ENCODE results near the gene DOLK. TPM values are rescaled to one million over a fixed set of nuclear protein-coding genes. Genes with fewer than 3 reads are reported as not detected.

Gene DOLK
- polyA plus RNA-seq, 1 donor (not counting 4 experiments of a cell fraction or from before 2014, with no cell fraction given) = 21.8 TPM

DNA sequence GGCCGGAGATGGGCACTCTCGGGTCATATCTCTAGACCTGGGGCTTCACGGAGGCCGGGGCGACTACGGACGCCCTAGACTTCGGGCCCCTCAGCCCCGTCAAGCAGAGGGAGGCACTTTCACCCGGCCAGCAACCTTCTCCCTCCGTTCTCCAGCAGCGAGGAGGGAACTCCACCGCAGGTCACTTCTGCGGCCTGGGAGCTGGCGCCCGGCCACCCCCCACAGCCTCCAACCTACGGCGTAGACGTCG, 201 bp downstream of the DOLK start:
- Histone ChIP-seq H4K20me1 (ENCODE audit: control insufficient read depth, extremely low read depth, insufficient read depth, low read length) (no peaks in the 10 kb centered on the region), H3K9me1 (ENCODE audit: control insufficient read depth, extremely low read depth, insufficient read depth, low read length) (no peaks in the 10 kb centered on the region), H2AFZ (ENCODE audit: control insufficient read depth, low read length) (peak overlapping the region; percentile 95), H3K36me3 (ENCODE audit: control insufficient read depth in 2 of 2, extremely low read depth in 1 of 2, insufficient read depth in 2 of 2, low read length in 2 of 2) (peaks cover 3 to 5% of the 10 kb centered on the region in 2 experiments), H3K4me2 (ENCODE audit: control insufficient read depth, extremely low read depth, insufficient read depth, low read depth, low read length) (peak overlapping the region; percentile 96), H3K79me2 (ENCODE audit: control insufficient read depth, insufficient read depth, low read length) (peaks cover 32% of the 10 kb centered on the region), H3K27me3 (ENCODE audit: control insufficient read depth, extremely low read depth, insufficient read depth, low read length) (no peaks in the 10 kb centered on the region), H3K9ac (ENCODE audit: control insufficient read depth, extremely low read depth, insufficient read depth, low read length) (peak overlapping the region; percentile 96), H3K4me1 (ENCODE audit: control insufficient read depth, extremely low read depth, insufficient read depth, low read length) (peaks cover 9% of the 10 kb centered on the region), H3K27ac (ENCODE audit: control insufficient read depth, insufficient read depth, low read length) (peak overlapping the region; percentile 93), H3K9me3 (ENCODE audit: control insufficient read depth, low read depth, low read length) (no peaks in the 10 kb centered on the region), H3K4me3 (ENCODE audit: control insufficient read depth in 2 of 3, extremely low read depth in 1 of 3, insufficient read depth in 2 of 3, low read depth in 1 of 3, low read length in 3 of 3) (peak overlapping the region; percentile 86 to 97 (median 95))
- no peak for TF ChIP-seq EZH2 (IDR thresholded peaks at IDR 0.05; ENCODE audit: low read length)
- TF ChIP-seq, protein P1, sequence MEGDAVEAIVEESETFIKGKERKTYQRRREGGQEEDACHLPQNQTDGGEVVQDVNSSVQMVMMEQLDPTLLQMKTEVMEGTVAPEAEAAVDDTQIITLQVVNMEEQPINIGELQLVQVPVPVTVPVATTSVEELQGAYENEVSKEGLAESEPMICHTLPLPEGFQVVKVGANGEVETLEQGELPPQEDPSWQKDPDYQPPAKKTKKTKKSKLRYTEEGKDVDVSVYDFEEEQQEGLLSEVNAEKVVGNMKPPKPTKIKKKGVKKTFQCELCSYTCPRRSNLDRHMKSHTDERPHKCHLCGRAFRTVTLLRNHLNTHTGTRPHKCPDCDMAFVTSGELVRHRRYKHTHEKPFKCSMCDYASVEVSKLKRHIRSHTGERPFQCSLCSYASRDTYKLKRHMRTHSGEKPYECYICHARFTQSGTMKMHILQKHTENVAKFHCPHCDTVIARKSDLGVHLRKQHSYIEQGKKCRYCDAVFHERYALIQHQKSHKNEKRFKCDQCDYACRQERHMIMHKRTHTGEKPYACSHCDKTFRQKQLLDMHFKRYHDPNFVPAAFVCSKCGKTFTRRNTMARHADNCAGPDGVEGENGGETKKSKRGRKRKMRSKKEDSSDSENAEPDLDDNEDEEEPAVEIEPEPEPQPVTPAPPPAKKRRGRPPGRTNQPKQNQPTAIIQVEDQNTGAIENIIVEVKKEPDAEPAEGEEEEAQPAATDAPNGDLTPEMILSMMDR (optimal IDR thresholded peaks at IDR 0.05 in 1 of 3, IDR thresholded peaks at IDR 0.05 in 1 of 3, conservative IDR thresholded peaks at IDR 0.05 in 1 of 3; ENCODE audit: extremely low read depth in 1 of 3, insufficient read depth in 2 of 3, low read length in 3 of 3) = no peak
- dilution Hi-C loops (cut with MboI; ENCODE audit: extremely low pct_ligation_motif_present, low sequenced_read_pairs) = no loop called here
- no peak for DNase-seq (ENCODE audit: low read depth, low spot score)
- FAIRE-seq = no peak

DNA sequence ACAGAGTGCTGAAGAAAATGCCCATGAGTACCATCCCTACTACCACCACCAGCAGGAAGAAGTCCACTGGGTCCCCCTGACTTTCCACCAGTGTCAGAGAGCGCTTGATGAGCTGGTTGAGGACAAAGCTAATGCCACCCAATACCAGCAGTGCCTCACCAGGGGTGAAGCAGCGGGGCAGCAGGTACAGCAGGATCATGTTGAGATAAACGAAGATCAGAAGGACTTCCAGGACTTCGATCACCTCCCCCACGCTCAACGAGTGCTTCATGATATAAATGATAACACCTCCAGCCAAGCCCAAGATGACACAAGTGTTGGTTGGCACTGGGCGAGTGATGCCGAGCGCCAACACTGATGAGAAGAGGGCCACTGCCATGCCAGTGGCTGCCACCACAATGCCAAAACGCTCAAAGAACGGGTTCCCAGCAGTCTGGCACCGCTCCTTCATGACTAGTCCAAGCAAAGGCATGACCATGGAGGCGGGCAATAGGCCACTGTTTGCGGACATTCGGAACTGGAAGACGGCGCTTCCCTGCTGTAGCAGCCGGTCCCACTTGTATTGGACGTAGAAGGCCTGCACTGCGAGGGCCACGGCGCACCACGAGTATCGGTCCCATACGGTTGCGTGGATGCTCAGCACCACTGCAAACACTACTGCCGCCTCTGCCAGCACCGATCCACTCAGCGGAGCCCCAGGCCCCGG, 679 bp downstream of the DOLK start:
- peak overlapping the region; percentile 93 for H3K27ac ChIP-seq (ENCODE audit: control insufficient read depth, insufficient read depth, low read length)
- peaks cover 32% of the 10 kb centered on the region for H3K79me2 ChIP-seq (ENCODE audit: control insufficient read depth, insufficient read depth, low read length)
- no peaks in the 10 kb centered on the region for H3K9me1 ChIP-seq (ENCODE audit: control insufficient read depth, extremely low read depth, insufficient read depth, low read length)
- H3K36me3 ChIP-seq (ENCODE audit: control insufficient read depth in 2 of 2, extremely low read depth in 1 of 2, insufficient read depth in 2 of 2, low read length in 2 of 2) = peaks cover 3 to 5% of the 10 kb centered on the region in 2 experiments
- peak overlapping the region; percentile 95 for H2AFZ ChIP-seq (ENCODE audit: control insufficient read depth, low read length)
- H3K4me1 ChIP-seq (ENCODE audit: control insufficient read depth, extremely low read depth, insufficient read depth, low read length) = peaks cover 9% of the 10 kb centered on the region
- no peaks in the 10 kb centered on the region for H3K27me3 ChIP-seq (ENCODE audit: control insufficient read depth, extremely low read depth, insufficient read depth, low read length)
- H3K9me3 ChIP-seq (ENCODE audit: control insufficient read depth, low read depth, low read length) = no peaks in the 10 kb centered on the region
- dilution Hi-C loops (cut with MboI; ENCODE audit: extremely low pct_ligation_motif_present, low sequenced_read_pairs) = no loop called here
- no peak for DNase-seq (ENCODE audit: low read depth, low spot score)
- TF ChIP-seq EZH2 (IDR thresholded peaks at IDR 0.05; ENCODE audit: low read length) = no peak
- TF ChIP-seq, protein P1 (optimal IDR thresholded peaks at IDR 0.05 in 1 of 3, IDR thresholded peaks at IDR 0.05 in 1 of 3, conservative IDR thresholded peaks at IDR 0.05 in 1 of 3; ENCODE audit: extremely low read depth in 1 of 3, insufficient read depth in 2 of 3, low read length in 3 of 3) = no peak
- peak overlapping the region; percentile 96 for H3K4me2 ChIP-seq (ENCODE audit: control insufficient read depth, extremely low read depth, insufficient read depth, low read depth, low read length)
- H3K9ac ChIP-seq (ENCODE audit: control insufficient read depth, extremely low read depth, insufficient read depth, low read length) = peak overlapping the region; percentile 96
- no peaks in the 10 kb centered on the region for H4K20me1 ChIP-seq (ENCODE audit: control insufficient read depth, extremely low read depth, insufficient read depth, low read length)
- H3K4me3 ChIP-seq (ENCODE audit: control insufficient read depth in 2 of 3, extremely low read depth in 1 of 3, insufficient read depth in 2 of 3, low read depth in 1 of 3, low read length in 3 of 3) = peak overlapping the region; percentile 86 to 97 (median 95)
- no peak for FAIRE-seq

All from keratinocyte (primary cell).